Endodermal cell (in vitro differentiated cells): ENCODE results near the gene ATF7. TPM values are rescaled to one million over a fixed set of nuclear protein-coding genes. Genes with fewer than 3 reads are reported as not detected.

ENCODE experiments used
- DNase-seq: peaks from one replicate; pipeline ENCODE4 v3.0.0-alpha.2; 2017
- H3K27ac ChIP-seq: 2 replicates; pipeline ENCODE4 v1.5.1; 2013; ENCODE audit warnings: mild to moderate bottlenecking, low read depth, low read length, moderate library complexity
- H3K27me3 ChIP-seq: 2 replicates; pipeline ENCODE4 v1.6.1; 2013; ENCODE audit warnings: mild to moderate bottlenecking, low read length, moderate library complexity; ENCODE audit not compliant: insufficient read depth, control insufficient read depth, poor library complexity, severe bottlenecking
- H3K36me3 ChIP-seq: 2 replicates; pipeline ENCODE4 v1.7.0; 2013; ENCODE audit warnings: mild to moderate bottlenecking, low read length, moderate library complexity; ENCODE audit not compliant: control insufficient read depth, insufficient read depth
- H3K4me1 ChIP-seq: one replicate; pipeline ENCODE4 v1.7.0; 2013; ENCODE audit warnings: low read length; ENCODE audit not compliant: control insufficient read depth, insufficient read depth
- H3K4me3 ChIP-seq: 2 replicates; pipeline ENCODE4 v1.5.1; 2013; ENCODE audit warnings: mild to moderate bottlenecking, low read length, moderate library complexity
- H3K9ac ChIP-seq: 2 replicates; pipeline ENCODE4 v1.6.1; 2013; ENCODE audit warnings: mild to moderate bottlenecking, low read length, moderate library complexity; ENCODE audit not compliant: poor library complexity, severe bottlenecking; ENCODE audit errors: extremely low read depth
- H3K9me3 ChIP-seq: 2 replicates; pipeline ENCODE4 v1.6.1; 2013; ENCODE audit warnings: mild to moderate bottlenecking, low read length, moderate library complexity; ENCODE audit not compliant: control insufficient read depth
- H3K27ac Mint-ChIP-seq: 2 replicates; pipeline ENCODE4 v1.8.0; 2020; ENCODE audit warnings: mixed read lengths
- H3K27me3 Mint-ChIP-seq: 2 replicates; pipeline ENCODE4 v1.8.0; 2021; ENCODE audit warnings: mild to moderate bottlenecking, mixed read lengths; ENCODE audit not compliant: insufficient read depth
- H3K36me3 Mint-ChIP-seq: 2 replicates; pipeline ENCODE4 v1.8.0; 2020; ENCODE audit warnings: low read depth, mixed read lengths
- H3K4me1 Mint-ChIP-seq: 2 replicates; pipeline ENCODE4 v1.8.0; 2020; ENCODE audit warnings: mixed read lengths
- H3K4me3 Mint-ChIP-seq: 2 replicates; pipeline ENCODE4 v1.8.0; 2020; ENCODE audit warnings: mild to moderate bottlenecking, moderate library complexity, mixed read lengths
- H3K9me3 Mint-ChIP-seq: 2 replicates; pipeline ENCODE4 v1.8.0; 2020; ENCODE audit warnings: mild to moderate bottlenecking, mixed read lengths
- CTCF ChIP-seq: fragments of 200-600 bp; sonication (generic); conservative IDR thresholded peaks from 2 replicates; pipeline ENCODE4 v1.5.0; 2021; ENCODE audit warnings: antibody characterized with exemption, mild to moderate bottlenecking
- WGBS, 2 experiments: methylation state at CpG; one replicate each; pipeline versions ENCODE4 v1.1.5 to v1.1.7; 2013; ENCODE audit warnings: missing lambda C conversion rate in 2 of 2, mixed read lengths in 1 of 2; ENCODE audit not compliant: insufficient coverage in 1 of 2, insufficient read length in 1 of 2; 5-methylcytosine and 5-hydroxymethylcytosine counted together
- total RNA-seq, 2 donors: library from RNA; stranded (reverse); fragmentation: NEBNext Ultra II Directional in 1 of 2; extraction: Animal tissue kit (Norgen Biotek cat#: 25700) in 1 of 2; gene quantifications; 2 replicates in 1 of 2; 3 replicates in 1 of 2; pipeline ENCODE4 v1.2.1, GENCODE V29; 2021

ATF7 gene
- total RNA-seq, 2 donors from 2014 or later, result 29.0 to 36.6 TPM

- H3K36me3 ChIP-seq, result peaks cover 98% of the 10 kb centered on the region
- no peak for TF ChIP-seq CTCF
- no peak for DNase-seq
- H3K27me3 ChIP-seq, result no peaks in the 10 kb centered on the region
- H3K27ac ChIP-seq, result no peak overlapping the region
- H3K9me3 ChIP-seq, result no peaks in the 10 kb centered on the region
- Mint-ChIP-seq H3K4me3 (no peak overlapping the region), H3K9me3 (no peaks in the 10 kb centered on the region), H3K27me3 (no peaks in the 10 kb centered on the region), H3K36me3 (peaks cover 90% of the 10 kb centered on the region), H3K4me1 (peaks cover 59% of the 10 kb centered on the region), H3K27ac (no peak overlapping the region)
- peak overlapping the region; percentile 12 for H3K4me3 ChIP-seq
- peaks cover 29% of the 10 kb centered on the region for H3K4me1 ChIP-seq
- 100% methylated on average over 1 of the region's 1 CpG; no CpG with 5 or more reads in 1 of the 2 experiments for WGBS, 2 experiments
- no peak overlapping the region for H3K9ac ChIP-seq
Measured at GRCh38 chr12:53472056-53472582, 154.1 kb downstream of the ATF7 start.

GRCh38 chr12:53468282-53468681 lies 157.9 kb downstream of the ATF7 start:
- H3K4me3 Mint-ChIP-seq, result no peak overlapping the region
- peaks cover 18% of the 10 kb centered on the region for H3K4me1 ChIP-seq
- no peak overlapping the region for H3K27ac ChIP-seq
- no peak overlapping the region for H3K4me3 ChIP-seq
- DNase-seq, result no peak
- H3K9me3 ChIP-seq, result no peaks in the 10 kb centered on the region
- H3K9ac ChIP-seq, result no peak overlapping the region
- peaks cover 58% of the 10 kb centered on the region for H3K4me1 Mint-ChIP-seq
- 96 to 100% methylated on average over 1 of the region's 1 CpG for WGBS, 2 experiments
- peaks cover 86% of the 10 kb centered on the region for H3K36me3 Mint-ChIP-seq
- H3K27me3 Mint-ChIP-seq, result no peaks in the 10 kb centered on the region
- H3K36me3 ChIP-seq, result peaks cover 96% of the 10 kb centered on the region
- no peaks in the 10 kb centered on the region for H3K9me3 Mint-ChIP-seq
- no peaks in the 10 kb centered on the region for H3K27me3 ChIP-seq
- no peak overlapping the region for H3K27ac Mint-ChIP-seq
- TF ChIP-seq CTCF, result no peak

GRCh38 chr12:53467880-53468279 lies 158.3 kb downstream of the ATF7 start:
- Mint-ChIP-seq H3K27ac (peak overlapping the region; percentile 35), H3K4me3 (no peak overlapping the region), H3K9me3 (no peaks in the 10 kb centered on the region), H3K36me3 (peaks cover 90% of the 10 kb centered on the region), H3K4me1 (peaks cover 62% of the 10 kb centered on the region), H3K27me3 (no peaks in the 10 kb centered on the region)
- peaks cover 18% of the 10 kb centered on the region for H3K4me1 ChIP-seq
- H3K27me3 ChIP-seq, result no peaks in the 10 kb centered on the region
- DNase-seq, result no peak
- H3K9ac ChIP-seq, result no peak overlapping the region
- peaks cover 96% of the 10 kb centered on the region for H3K36me3 ChIP-seq
- H3K9me3 ChIP-seq, result no peaks in the 10 kb centered on the region
- no peak overlapping the region for H3K27ac ChIP-seq
- 97 to 100% methylated on average over 2 of the region's 2 CpGs for WGBS, 2 experiments
- no peak overlapping the region for H3K4me3 ChIP-seq
- no peak for TF ChIP-seq CTCF
